Suppressor macrophage treated with lipopolysaccharide for 1 hour (primary cell): ENCODE results near the gene TARDBP.
"Not testable (repeated sequence)": the region's sequence is repeated elsewhere in the genome, so short reads cannot be mapped to it uniquely, and the experiment has no call there.

ENCODE experiments used
- DNase-seq, 3 donors: peaks; one replicate each; pipeline ENCODE4 v3.0.0-alpha.2; 2020 to 2022

The TARDBP gene

GRCh38 chr1:11059968-11060830 lies 47.7 kb downstream of the TARDBP start, which contains the start of gene SRM:
TSS of gene SRM (minus strand) at chr1:11060018. CDS start at chr1:11059943, 75 bp downstream.
- DNase-seq: peak; percentile 95 to 99 (median 98)

DNA sequence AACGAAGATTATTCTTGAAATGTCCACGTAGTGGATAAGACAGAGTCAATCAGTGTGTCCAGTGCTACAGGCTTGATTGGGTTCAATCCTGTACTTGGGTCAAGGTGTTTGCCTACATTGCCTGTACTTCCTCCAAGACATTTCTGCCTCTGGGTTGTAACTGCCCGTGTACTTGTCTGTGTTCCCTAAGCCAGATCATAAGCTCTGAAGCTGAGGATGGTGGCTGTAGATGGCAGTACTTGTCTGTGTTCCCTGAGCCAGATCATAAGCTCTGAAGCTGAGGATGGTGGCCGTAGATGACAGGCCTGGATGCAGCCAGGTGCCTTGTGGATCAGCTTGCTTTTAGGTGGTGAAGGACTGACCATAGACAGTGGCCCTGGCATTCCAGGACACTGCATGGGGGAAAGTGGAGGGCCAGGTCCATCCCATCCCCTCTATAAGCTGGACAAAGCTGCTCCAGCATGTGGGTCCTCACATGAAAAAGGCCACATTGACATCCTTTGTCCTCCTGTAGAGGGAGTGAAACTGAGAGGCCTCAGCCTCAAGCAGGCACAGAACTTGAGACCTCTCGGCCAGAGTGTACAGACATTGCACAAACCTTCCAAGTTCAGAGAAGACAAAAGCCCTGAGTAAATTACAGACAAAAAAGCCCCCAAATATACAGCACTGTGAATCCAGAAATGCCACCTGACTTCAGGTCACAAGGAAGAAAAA lies 49.4 kb downstream of the TARDBP start:
- no peak for DNase-seq

GRCh38 chr1:11062965-11063401 lies 50.5 kb downstream of the TARDBP start:
- peak in 1 of 3 donors; percentile 25 for DNase-seq

GRCh38 chr1:11063937-11064537 lies 51.6 kb downstream of the TARDBP start:
- DNase-seq: not testable (repeated sequence)

DNA sequence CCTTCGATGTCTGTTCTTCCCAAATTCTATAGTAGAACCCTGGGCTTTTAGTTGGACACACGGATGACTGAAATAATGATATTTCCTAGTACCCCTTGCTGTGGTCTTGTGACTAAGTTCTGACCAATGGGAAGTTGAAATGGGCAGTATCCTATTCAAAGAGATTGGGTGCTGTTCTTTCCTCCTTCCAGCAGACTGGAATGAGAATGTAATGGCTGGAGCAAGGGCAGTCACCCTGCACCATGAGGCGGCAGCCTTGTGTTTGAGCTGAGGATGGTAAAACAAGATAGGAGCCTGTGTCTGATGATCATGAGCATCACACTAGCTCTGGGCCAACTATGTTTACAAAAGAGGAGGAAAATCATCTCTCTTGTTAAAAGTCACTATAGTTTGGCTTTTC lies 52.5 kb downstream of the TARDBP start:
- no peak for DNase-seq

- no peak for DNase-seq
These were observed 53.3 kb downstream of the TARDBP start for GRCh38 chr1:11065796-11066195.

DNA sequence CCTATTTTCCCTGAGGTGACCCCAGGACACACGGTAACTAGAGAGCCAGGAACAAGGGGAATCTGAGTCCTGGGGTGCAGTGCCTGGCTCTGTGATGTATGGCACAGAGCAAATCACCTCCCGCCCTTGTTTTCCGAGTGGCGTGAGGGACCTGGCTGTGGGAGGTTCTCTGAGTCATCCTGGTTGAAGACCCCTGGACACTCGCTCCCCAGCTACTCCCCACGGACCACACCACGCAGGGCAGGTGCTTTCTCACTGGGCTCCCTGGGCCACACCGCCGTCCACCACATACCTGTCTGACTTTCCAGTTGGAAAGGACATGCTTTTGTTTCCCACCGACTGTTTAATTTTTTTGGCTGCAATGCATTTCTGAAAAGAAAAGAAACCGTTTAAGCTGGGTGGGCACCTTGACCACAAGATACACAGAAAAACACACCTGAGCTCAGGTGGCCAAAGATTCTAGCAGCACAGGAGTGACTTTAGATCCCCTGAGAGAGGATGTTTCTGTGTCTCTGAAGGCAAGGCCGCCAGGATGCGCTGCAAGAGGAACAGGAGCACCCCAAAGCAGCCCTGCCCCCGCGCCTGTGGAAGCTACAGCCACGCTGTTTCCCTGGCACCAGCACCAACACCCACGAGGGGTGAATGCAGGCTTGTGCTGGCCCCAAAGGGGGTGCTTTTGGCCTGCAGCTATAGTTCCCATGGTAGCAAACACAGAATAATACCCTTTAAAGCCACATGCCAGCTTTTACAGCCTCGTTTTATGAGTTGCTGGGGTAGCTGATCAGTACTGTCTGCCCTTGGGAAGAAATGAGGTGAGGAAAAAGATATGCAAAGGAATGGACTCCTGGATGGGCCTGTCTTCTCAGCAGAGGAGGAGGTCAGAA lies 55.5 kb downstream of the TARDBP start:
- DNase-seq: no peak

GRCh38 chr1:11068600-11069473 lies 56.4 kb downstream of the TARDBP start:
- DNase-seq: no peak

GRCh38 chr1:11070876-11071275 lies 58.4 kb downstream of the TARDBP start:
- DNase-seq: no peak

- no peak for DNase-seq
These were observed 59.2 kb downstream of the TARDBP start for GRCh38 chr1:11071463-11072215.

- DNase-seq: no peak
These were observed 59.9 kb downstream of the TARDBP start for GRCh38 chr1:11072216-11072917.

DNA sequence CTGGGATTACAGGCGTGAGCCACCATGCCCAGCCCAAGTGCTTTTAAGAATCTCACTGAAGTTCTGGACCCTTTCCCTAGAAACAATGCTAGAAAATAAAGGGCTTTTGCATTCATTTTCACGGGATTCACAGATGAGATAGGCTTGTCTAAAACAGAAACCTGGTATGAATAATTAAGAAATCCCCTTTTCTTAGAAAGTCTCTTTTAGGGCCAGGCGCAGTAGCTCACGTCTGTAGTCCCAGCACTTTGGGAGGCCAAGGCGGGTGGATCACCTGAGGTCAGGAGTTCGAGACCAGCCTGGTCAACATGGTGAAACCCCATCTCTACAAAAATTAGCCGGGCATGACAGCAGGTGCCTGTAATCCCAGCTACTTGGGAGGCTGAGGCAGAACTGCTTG lies 60.9 kb downstream of the TARDBP start:
- DNase-seq: not testable (repeated sequence)
